ENCODE measurements around the gene PPA2.

DNA sequence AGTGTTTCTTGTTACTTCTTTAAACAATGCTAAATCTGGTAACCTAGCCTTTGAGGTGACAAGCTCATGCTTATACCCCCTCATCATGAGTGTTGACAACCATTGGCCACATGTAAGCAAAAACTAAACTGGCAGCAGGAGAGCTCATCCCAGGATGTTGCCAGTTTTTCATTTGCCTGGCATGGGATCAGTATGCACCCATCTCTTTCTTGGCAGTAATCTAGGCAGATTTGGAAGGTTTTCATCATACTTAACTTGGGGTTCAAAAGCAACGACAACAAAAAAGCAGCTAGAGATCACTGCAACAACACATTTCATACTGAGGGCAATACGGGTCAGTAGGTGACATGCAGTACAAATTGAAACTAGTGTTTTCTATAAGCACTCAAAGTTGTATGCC lies 122.0 kb downstream of the PPA2 start:
- no peak for TF ChIP-seq POLR2A (IDR thresholded peaks at IDR 0.05; ENCODE audit: low read depth, low read length)
- no peak for TF ChIP-seq POLR2AphosphoS5 (IDR thresholded peaks at IDR 0.05; ENCODE audit: low read depth, low read length)
- no peak for TF ChIP-seq TAF1 (IDR thresholded peaks at IDR 0.05; ENCODE audit: borderline replicate concordance, low read depth, low read length)
